ENCODE measurements around the gene EHD2.
A peak's percentile ranks its signal among the peaks of the same experiment; 100 is the strongest.
"Not testable (repeated sequence)": the region's sequence is repeated elsewhere in the genome, so short reads cannot be mapped to it uniquely, and the experiment has no call there.

EHD2 gene

GRCh38 chr19:47691782-47692181 lies 21.4 kb upstream of the EHD2 start:
- DNase-seq (ENCODE audit: low read depth, low spot score), result no peak

DNA sequence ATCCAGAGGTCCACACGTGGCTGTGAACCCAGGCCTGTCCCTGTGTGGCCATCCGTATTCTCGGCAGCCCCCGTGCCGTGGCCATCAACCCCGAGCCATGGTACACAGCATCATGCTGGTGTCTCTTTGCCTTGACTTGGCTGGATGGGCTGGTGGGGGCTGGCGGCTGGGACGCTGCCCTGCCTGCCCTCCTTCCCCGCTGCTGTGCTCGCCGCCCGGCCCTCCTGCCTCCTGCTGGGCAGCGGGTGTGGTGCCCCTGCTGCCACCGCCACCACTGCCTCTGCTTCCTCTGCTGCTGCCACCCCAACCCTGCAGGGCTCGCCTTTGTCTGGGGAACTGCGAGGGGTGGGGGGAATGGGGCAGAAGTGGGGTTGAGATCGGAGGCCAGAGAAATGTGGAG lies 19.7 kb upstream of the EHD2 start:
- no peak for DNase-seq (ENCODE audit: low read depth, low spot score)

DNA sequence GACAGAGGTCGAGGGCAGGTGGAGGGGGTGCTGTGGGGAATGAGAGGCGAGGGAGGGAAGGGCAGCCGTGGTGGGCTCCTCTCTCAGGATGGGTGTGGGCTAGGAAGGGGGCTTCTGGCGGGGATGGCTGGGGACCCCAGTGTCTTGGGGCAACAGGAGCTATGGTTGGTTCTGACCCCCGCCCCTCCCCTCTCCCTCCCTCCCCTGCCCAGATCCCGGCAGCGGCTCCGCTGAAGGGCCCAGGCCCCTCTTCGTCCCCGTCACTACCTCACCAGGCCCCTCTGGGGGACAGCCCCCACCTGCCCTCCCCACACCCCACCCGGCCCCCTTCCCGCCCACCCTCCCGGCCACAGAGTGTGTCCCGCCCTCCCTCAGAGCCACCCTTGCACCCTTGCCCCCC lies 19.3 kb upstream of the EHD2 start:
- no peak for DNase-seq (ENCODE audit: low read depth, low spot score)

- no peak for DNase-seq (ENCODE audit: low read depth, low spot score)
Observed at GRCh38 chr19:47694466-47695273, 18.6 kb upstream of the EHD2 start.

DNA sequence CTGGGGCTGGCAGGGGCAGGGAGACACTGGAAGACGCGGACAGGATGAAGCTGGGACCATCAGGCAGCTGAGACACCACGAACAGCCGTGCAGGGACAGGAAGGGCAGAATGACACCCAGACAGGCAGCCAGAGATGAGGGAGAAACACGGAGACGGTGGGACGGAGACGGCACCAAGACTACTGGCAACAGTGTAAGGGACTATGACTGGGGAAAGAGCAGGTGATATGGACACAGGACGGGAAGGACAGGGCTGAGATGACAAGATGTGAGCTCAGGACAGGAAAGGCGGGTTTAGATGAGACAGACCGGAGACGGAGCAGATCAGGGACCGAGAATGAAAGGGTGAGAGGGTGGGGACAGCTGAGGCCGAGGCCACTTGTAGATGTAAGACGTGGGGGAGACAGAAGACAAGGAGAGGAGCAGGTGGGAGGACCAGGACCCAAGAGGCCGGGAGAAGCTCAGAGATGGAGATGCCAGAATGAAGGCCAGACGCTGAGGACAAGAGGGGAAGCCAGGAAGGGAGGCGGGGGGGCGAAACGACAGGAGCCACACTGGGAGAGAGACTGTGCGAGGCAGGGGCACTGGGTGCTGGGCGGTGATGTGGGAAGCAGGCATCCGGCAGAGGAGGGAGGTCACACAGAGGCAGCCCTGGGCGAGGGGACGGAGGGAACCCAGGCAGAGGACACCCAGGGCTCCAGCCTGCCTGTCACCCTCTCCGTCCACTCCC lies 17.5 kb upstream of the EHD2 start:
- DNase-seq (ENCODE audit: low read depth, low spot score), result no peak

DNA sequence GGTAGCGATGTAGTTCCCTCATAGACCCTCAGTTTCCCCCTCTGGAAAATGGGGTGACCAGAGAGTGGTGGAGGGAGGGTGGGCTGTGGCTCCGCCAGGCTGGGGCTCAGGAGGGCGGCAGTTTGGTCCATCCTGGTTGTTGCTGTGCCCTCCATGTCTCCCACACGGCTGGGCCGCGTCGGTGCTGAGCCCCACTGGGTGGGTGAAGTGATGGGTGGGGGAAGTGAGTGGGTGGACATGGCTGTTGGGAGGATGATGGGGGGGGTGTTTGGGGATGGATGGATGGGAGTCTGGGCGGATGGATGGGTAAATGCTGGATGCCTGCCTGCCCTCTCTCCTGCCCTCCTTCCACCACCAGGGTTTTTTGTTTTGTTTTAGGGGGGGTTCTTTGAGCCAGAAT lies 16.6 kb upstream of the EHD2 start:
- no peak for DNase-seq (ENCODE audit: low read depth, low spot score)

GRCh38 chr19:47697863-47698609 lies 15.2 kb upstream of the EHD2 start:
- DNase-seq (ENCODE audit: low read depth, low spot score), result peak; percentile 97

GRCh38 chr19:47698631-47699359 lies 14.4 kb upstream of the EHD2 start:
- no peak for DNase-seq (ENCODE audit: low read depth, low spot score)

DNA sequence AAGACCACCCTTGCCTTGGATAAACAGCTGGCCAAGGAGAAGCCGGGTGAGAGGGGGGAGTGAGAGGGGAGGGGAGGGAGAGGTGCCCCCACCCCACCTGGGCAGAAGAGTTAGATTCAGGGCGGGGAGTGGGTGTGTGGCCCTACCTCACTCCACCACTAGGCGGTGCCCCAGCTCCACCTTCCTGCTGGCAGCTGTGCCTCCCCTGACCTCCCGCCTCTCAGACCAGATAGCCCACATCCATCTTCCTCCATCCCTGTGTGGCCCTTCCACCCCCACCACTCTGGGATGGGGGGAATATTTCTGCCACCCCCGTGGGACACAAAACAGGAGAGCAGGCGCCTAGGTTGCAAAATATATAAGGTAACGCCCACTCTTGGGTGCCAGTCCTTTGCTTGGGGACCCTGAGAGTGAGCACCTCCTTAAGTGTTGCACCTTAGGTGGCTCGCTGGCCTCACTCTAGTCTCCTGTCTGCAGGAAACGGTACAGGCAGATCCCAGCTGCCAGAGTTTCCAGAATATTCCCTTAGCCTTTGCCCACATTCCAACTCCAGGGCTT lies 13.8 kb upstream of the EHD2 start:
- peak; percentile 86 for DNase-seq (ENCODE audit: low read depth, low spot score)

GRCh38 chr19:47700934-47701716 lies 12.1 kb upstream of the EHD2 start:
- DNase-seq (ENCODE audit: low read depth, low spot score), result no peak

GRCh38 chr19:47701717-47702552 lies 11.3 kb upstream of the EHD2 start:
- DNase-seq (ENCODE audit: low read depth, low spot score), result no peak

GRCh38 chr19:47702671-47703070 lies 10.6 kb upstream of the EHD2 start:
- no peak for DNase-seq (ENCODE audit: low read depth, low spot score)

GRCh38 chr19:47703301-47703700 lies 9.9 kb upstream of the EHD2 start:
- no peak for DNase-seq (ENCODE audit: low read depth, low spot score)

DNA sequence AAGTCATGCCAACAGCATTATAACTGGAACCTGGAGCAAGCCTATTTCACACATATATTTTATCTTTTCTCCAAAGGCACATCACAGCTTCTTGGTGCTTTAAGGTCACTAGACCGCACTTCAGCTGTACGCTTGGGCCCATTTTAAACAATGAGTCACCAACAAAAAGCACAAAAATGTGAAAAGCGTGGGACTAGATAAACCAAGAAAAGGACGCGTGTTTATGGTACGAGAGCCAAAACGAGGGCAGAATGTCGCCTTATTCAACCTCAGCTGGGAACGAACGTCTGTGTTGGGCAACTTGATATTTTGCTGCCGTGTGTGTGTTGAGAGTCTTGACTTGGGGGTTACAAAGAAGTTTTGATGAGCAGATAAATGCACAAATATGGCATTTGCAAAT lies 9.2 kb upstream of the EHD2 start:
- DNase-seq (ENCODE audit: low read depth, low spot score), result no peak

- no peak for DNase-seq (ENCODE audit: low read depth, low spot score)
Observed at GRCh38 chr19:47704656-47705055, 8.6 kb upstream of the EHD2 start.

DNA sequence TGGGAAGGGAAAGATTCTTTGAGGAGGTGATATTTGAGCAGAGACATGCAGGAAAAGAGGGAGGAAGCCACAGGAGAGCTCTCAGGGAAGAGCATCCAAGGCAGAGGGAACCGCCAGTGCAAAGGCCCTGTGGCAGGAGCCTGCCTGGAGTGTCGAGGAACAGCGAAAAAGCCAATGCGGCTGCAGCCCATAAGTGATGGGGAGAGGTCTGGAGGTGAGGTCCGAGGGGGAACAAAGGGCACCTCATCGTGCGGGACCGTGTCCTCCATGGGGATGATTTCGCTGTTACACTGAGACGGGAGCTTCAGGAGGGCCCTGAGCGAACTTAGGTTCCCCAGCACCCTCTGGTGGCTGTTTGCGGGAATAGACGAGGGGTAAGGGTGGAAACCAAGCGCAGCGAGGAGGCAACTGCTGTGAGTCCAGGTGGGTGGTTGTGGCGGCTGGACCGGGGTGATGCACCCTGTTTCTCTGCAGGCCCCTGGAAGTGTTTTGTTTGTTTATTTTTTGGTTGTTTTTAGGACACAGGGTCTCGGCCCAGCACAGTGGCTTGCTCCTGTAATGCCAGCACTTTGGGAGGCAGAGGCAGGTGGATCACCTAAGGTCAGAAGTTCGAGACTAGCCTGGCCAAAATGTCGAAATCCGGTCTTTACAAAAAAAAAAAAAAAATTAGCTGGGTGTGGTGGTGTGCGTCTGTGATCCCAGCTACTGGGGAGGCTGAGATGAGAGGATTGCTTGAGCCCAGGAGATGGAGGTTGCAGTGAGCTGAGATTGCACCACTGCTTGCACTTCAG lies 5.9 kb upstream of the EHD2 start:
- peak; percentile 89 for DNase-seq (ENCODE audit: low read depth, low spot score)

DNA sequence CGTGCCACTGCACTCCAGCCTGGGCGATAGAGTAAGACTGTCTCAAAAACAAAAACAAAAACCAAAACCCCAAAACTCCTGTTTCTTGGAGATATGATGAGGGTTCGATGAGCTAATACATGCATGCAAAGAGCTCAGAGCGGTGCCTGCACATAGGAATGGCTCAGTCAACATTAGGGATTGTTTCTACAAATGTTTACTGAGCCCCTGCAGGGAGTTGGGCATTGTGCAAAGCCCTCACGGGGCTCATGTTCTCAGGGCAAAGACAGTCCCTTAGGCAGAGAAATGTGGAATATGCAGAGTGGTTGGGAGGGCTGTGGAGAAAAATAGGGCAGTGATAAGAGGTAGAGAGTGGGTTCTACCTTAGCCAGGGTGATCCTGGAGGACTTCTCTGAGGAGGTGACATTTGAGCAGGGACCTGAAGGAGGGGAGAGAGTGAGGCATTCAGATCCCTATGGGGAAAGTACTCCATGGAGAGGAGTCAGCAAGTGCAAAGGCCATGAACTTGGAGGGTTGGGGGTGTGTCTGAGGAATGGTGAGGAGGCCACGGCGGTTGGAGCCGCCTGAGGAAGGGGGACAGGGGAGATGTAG lies 1.5 kb upstream of the EHD2 start:
- DNase-seq (ENCODE audit: low read depth, low spot score), result no peak

GRCh38 chr19:47714339-47714738 lies 1.1 kb downstream of the EHD2 start:
- DNase-seq (ENCODE audit: low read depth, low spot score), result no peak

DNA sequence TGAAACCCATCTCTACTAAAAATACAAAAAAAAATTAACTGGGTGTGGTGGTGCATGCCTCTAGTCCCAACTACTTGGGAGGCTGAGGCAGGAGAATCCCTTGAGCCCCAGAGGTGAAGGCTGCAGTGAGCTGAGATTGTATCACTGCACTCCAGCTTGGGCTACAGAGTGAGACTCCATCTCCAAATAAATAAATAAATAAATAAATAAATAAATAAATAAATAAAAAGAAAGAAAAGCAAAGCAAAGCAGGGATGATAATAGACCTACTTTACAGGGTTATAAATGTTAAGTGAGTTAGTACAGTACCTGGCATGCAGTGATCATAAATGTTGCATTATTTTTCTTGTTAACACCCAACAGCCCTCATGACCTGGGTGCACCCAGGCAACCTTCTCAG lies 1.6 kb downstream of the EHD2 start:
- not testable (repeated sequence) for DNase-seq (ENCODE audit: low read depth, low spot score)

All from ELF-1 (cell line).